Osteoblast (primary cell): ENCODE results near the gene MVD. TPM values are rescaled to one million over a fixed set of nuclear protein-coding genes. Genes with fewer than 3 reads are reported as not detected.

Experiments
- DNase-seq: peaks from one replicate; pipeline ENCODE4 v3.0.0; 2011; ENCODE audit warnings: low spot score, mixed read lengths; ENCODE audit not compliant: insufficient read length; ENCODE audit errors: missing footprints
- H2AFZ ChIP-seq: 2 replicates; pipeline ENCODE4 v1.6.0; 2011; ENCODE audit warnings: mild to moderate bottlenecking, low read length
- H3K27ac ChIP-seq: 2 replicates; pipeline ENCODE4 v1.5.1; 2011; ENCODE audit warnings: mild to moderate bottlenecking, low read depth, low read length, moderate library complexity
- H3K27me3 ChIP-seq: 2 replicates; pipeline ENCODE4 v1.6.0; 2012; ENCODE audit warnings: mild to moderate bottlenecking, control low read depth, inconsistent platforms, low read length, moderate library complexity; ENCODE audit not compliant: insufficient read depth
- H3K36me3 ChIP-seq: 2 replicates; pipeline ENCODE4 v1.5.1; 2011; ENCODE audit warnings: mild to moderate bottlenecking, low read length, control low read depth, moderate library complexity; ENCODE audit not compliant: insufficient read depth
- H3K4me1 ChIP-seq: 2 replicates; pipeline ENCODE4 v1.5.1; 2011; ENCODE audit warnings: mild to moderate bottlenecking, low read length, control low read depth, moderate library complexity; ENCODE audit not compliant: insufficient read depth
- H3K4me2 ChIP-seq: 2 replicates; pipeline ENCODE4 v1.6.0; 2011; ENCODE audit warnings: mild to moderate bottlenecking, low read length; ENCODE audit not compliant: insufficient read depth
- H3K4me3 ChIP-seq: fragments of 200-600 bp; sonication (generic); 3 replicates; pipeline ENCODE4 v1.5.1; 2012; ENCODE audit warnings: mild to moderate bottlenecking, low read length, inconsistent platforms; ENCODE audit not compliant: insufficient read depth
- H3K79me2 ChIP-seq: 2 replicates; pipeline ENCODE4 v1.6.0; 2012; ENCODE audit warnings: mild to moderate bottlenecking, low read length, control low read depth, inconsistent platforms; ENCODE audit not compliant: insufficient read depth
- H3K9me3 ChIP-seq: 2 replicates; pipeline ENCODE4 v1.5.1; 2011; ENCODE audit warnings: low read depth, low read length, control low read depth
- H4K20me1 ChIP-seq: 2 replicates; pipeline ENCODE4 v1.6.0; 2012; ENCODE audit warnings: mild to moderate bottlenecking, low read length, control low read depth; ENCODE audit not compliant: insufficient read depth
- total RNA-seq: library from RNA; depleted of rRNA; stranded (reverse); fragments of >200 nt; gene quantifications from 2 replicates; pipeline ENCODE4 v1.2.3, GENCODE V29; 2012
- TF ChIP-seq, protein P1 (sequence below): IDR thresholded peaks from 2 replicates; pipeline ENCODE4 v1.5.1; 2011; ENCODE audit warnings: mild to moderate bottlenecking, low read depth, low read length, moderate library complexity; ENCODE audit errors: extremely low read depth

MVD gene
- total RNA-seq, 1 donor = 67.3 TPM

DNA sequence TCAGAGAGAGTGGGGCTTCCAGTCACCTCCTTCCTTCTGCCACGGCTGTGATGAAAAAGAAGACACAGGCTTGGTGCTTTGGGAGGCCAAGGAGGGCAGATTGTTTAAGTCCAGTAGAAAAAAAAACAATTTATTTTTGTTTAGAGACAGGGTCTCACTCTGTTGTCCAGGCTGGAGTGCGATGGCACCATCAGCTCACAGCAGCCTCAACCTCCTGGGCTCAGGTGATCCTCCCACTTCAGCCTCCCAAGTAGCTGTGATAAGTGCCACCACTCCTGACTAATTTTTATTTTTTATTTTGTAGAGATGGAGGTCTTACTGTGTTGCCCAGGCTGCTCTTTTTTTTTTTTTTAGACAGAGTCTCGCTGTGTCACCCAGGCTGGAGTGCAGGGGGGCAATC is 2.7 kb upstream of the MVD start:
- Histone ChIP-seq H4K20me1 (no peaks in the 10 kb centered on the region), H3K36me3 (no peaks in the 10 kb centered on the region), H3K4me1 (peaks cover 9% of the 10 kb centered on the region), H3K4me2 (no peak overlapping the region), H3K79me2 (peaks cover 27% of the 10 kb centered on the region), H3K27me3 (no peaks in the 10 kb centered on the region), H3K9me3 (no peaks in the 10 kb centered on the region), H3K27ac (no peak overlapping the region), H3K4me3 (no peak overlapping the region), H2AFZ (no peak overlapping the region)
- TF ChIP-seq, protein P1, sequence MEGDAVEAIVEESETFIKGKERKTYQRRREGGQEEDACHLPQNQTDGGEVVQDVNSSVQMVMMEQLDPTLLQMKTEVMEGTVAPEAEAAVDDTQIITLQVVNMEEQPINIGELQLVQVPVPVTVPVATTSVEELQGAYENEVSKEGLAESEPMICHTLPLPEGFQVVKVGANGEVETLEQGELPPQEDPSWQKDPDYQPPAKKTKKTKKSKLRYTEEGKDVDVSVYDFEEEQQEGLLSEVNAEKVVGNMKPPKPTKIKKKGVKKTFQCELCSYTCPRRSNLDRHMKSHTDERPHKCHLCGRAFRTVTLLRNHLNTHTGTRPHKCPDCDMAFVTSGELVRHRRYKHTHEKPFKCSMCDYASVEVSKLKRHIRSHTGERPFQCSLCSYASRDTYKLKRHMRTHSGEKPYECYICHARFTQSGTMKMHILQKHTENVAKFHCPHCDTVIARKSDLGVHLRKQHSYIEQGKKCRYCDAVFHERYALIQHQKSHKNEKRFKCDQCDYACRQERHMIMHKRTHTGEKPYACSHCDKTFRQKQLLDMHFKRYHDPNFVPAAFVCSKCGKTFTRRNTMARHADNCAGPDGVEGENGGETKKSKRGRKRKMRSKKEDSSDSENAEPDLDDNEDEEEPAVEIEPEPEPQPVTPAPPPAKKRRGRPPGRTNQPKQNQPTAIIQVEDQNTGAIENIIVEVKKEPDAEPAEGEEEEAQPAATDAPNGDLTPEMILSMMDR = no peak
- no peak for DNase-seq

DNA sequence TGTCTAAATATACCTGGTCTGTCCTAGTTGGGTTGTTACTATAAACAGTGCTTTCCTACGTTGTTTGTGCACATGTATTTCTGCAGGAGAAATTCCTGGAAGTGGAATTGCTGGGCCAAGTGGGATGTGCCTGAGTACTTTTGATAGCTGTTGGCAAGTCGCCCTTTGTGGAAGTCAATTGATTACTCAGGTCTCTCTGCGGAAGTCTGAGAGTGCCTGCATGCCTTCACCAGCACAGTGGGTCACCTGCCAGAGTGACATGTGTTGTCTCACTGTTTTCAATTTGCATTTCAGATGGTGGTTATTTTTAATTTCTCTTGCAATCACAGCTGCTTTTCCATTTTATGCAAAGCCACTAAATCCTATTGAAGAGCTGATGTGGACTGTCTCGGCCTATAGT is 2.3 kb upstream of the MVD start:
- H3K4me2 ChIP-seq = no peak overlapping the region
- H3K27me3 ChIP-seq = no peaks in the 10 kb centered on the region
- no peak overlapping the region for H3K27ac ChIP-seq
- DNase-seq = peak; percentile 65
- H3K79me2 ChIP-seq = peaks cover 29% of the 10 kb centered on the region
- no peak overlapping the region for H3K4me3 ChIP-seq
- TF ChIP-seq, protein P1 = no peak
- H4K20me1 ChIP-seq = no peaks in the 10 kb centered on the region
- peaks cover 9% of the 10 kb centered on the region for H3K4me1 ChIP-seq
- H3K9me3 ChIP-seq = no peaks in the 10 kb centered on the region
- H3K36me3 ChIP-seq = no peaks in the 10 kb centered on the region
- no peak overlapping the region for H2AFZ ChIP-seq

DNA sequence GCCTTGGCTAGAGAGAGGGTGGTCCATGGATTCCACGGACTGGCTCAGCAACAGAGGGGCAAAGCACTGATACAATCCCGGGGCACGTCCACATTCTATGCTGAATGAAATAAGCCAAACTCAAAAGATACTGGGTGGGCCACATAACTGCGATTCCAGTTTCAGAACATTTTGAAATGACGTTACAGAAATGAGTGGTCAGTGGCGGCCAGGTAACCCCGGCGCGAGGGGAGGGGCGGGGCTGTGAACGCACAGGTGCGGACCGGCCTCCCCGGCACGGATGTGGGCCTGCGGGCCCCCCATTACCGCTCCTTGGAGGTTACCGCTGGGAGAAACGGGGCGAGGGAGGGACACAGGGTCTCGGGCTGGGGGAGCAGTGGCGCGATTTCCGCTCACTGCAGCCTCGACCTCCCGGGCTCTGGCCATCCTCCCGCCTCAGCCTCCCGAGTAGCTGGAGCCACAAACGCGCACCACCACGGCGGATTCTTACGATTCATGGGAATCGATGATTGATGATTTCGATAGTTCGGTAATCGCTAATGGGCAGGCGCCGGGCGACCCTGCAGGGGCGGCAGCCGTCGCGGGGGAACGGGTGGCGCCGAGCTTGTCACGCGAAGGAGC is 559 bp downstream of the MVD start:
- Histone ChIP-seq H3K4me3 (peak overlapping the region; percentile 91), H4K20me1 (peaks cover 8% of the 10 kb centered on the region), H3K27me3 (no peaks in the 10 kb centered on the region), H3K4me1 (peaks cover 3% of the 10 kb centered on the region), H3K79me2 (peaks cover 43% of the 10 kb centered on the region), H2AFZ (peak overlapping the region; percentile 90), H3K27ac (peak overlapping the region; percentile 83), H3K9me3 (no peaks in the 10 kb centered on the region), H3K36me3 (no peaks in the 10 kb centered on the region), H3K4me2 (peak overlapping the region; percentile 87)
- DNase-seq = peak; percentile 82
- TF ChIP-seq, protein P1 = no peak

DNA sequence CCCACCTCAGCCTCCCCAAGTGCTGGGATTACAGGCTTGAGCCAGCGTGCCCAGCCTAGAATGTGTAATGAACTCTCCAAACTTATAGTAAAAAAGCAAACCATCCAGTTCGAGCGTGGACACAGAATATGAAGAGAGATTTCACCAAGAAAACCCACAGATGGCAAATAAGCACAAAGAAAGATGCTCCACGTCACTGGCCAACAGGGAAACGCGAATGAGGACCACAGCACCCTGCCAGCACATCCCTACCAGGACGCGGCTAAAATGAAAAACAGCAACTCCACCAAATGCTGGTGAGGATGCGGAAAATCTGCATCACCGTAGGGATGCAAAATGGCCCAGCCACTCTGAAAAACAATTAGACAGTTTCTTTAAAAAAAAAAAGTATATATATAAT is 1.4 kb downstream of the MVD start:
- H4K20me1 ChIP-seq = peaks cover 8% of the 10 kb centered on the region
- H3K4me3 ChIP-seq = no peak overlapping the region

More for the DNA sequence above, 1.4 kb downstream of the MVD start:
- Histone ChIP-seq H3K27me3 (no peaks in the 10 kb centered on the region), H3K27ac (no peak overlapping the region), H2AFZ (no peak overlapping the region), H3K36me3 (no peaks in the 10 kb centered on the region), H3K4me2 (no peak overlapping the region), H3K79me2 (peaks cover 46% of the 10 kb centered on the region), H3K9me3 (no peaks in the 10 kb centered on the region), H3K4me1 (peaks cover 3% of the 10 kb centered on the region)
- TF ChIP-seq, protein P1 = no peak
- peak; percentile 60 for DNase-seq
